GM06990 (cell line): ENCODE data around the gene MPV17L.
"Not testable (repeated sequence)": the region's sequence is repeated elsewhere in the genome, so short reads cannot be mapped to it uniquely, and the experiment has no call there.

Source experiments
- DNase-seq: peaks from one replicate; pipeline ENCODE4 v3.0.0-alpha.2; 2011; ENCODE audit not compliant: insufficient read length; ENCODE audit errors: extremely low read depth
- H3K27me3 ChIP-seq: replicated peaks from 2 replicates; pipeline ENCODE4 v1.6.0; 2011; ENCODE audit warnings: low read length; ENCODE audit not compliant: control insufficient read depth, insufficient read depth
- H3K36me3 ChIP-seq: 2 replicates; pipeline ENCODE4 v1.5.1; 2011; ENCODE audit warnings: low read length; ENCODE audit not compliant: control insufficient read depth, insufficient read depth
- H3K4me3 ChIP-seq: replicated peaks from 2 replicates; pipeline ENCODE4 v1.5.1; 2011; ENCODE audit warnings: low read depth, mild to moderate bottlenecking, control low read depth, low read length
- TF ChIP-seq, protein P1 (sequence below): IDR thresholded peaks from 2 replicates; pipeline ENCODE4 v1.5.1; 2011; ENCODE audit warnings: low read length, control low read depth, mild to moderate bottlenecking, inconsistent platforms; ENCODE audit not compliant: insufficient read depth, poor library complexity, severe bottlenecking

MPV17L gene

DNA sequence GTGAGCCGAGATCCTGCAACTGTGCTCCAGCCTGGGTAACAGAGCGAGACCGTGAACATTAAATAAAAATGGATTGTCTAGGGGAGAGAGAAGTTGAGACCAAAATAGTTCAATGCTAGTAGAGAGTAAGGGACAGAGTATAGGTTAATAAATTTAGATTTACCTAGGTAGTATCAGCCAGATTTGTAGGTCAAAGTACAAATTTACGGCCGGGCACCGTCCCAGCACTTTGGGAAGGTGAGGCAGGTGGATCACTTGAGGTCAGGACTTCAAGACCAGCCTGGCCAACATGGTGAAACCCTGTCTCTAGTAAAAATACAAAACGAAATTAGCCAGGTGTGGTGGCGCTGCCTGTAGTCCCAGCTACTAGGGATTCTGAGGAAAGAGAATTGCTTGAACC is 26.7 kb downstream of the MPV17L start:
- TF ChIP-seq, protein P1, sequence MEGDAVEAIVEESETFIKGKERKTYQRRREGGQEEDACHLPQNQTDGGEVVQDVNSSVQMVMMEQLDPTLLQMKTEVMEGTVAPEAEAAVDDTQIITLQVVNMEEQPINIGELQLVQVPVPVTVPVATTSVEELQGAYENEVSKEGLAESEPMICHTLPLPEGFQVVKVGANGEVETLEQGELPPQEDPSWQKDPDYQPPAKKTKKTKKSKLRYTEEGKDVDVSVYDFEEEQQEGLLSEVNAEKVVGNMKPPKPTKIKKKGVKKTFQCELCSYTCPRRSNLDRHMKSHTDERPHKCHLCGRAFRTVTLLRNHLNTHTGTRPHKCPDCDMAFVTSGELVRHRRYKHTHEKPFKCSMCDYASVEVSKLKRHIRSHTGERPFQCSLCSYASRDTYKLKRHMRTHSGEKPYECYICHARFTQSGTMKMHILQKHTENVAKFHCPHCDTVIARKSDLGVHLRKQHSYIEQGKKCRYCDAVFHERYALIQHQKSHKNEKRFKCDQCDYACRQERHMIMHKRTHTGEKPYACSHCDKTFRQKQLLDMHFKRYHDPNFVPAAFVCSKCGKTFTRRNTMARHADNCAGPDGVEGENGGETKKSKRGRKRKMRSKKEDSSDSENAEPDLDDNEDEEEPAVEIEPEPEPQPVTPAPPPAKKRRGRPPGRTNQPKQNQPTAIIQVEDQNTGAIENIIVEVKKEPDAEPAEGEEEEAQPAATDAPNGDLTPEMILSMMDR, result no peak
- Histone ChIP-seq H3K27me3 (no peaks in the 10 kb centered on the region), H3K4me3 (no peak overlapping the region), H3K36me3 (no peaks in the 10 kb centered on the region)
- DNase-seq, result no peak

DNA sequence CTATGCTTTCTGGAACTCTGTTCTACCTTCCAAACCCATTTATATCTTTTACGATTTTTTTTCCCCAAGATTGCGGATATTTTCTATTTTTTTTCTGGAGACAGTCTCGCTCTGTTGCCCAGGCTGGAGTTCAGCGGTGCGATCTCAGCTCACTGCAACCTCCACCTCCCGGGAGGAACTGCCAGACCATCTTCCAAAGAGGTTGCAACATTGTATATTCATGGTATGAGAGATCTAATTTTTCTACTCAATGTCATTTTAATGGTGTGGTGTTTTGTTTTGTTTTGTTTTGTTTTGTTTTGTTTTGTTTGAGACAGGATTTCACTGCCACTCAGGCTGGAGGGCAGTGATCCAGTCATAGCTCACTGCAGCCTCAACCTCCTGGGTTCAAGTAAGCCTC is 30.3 kb downstream of the MPV17L start:
- no peaks in the 10 kb centered on the region for H3K27me3 ChIP-seq

DNA sequence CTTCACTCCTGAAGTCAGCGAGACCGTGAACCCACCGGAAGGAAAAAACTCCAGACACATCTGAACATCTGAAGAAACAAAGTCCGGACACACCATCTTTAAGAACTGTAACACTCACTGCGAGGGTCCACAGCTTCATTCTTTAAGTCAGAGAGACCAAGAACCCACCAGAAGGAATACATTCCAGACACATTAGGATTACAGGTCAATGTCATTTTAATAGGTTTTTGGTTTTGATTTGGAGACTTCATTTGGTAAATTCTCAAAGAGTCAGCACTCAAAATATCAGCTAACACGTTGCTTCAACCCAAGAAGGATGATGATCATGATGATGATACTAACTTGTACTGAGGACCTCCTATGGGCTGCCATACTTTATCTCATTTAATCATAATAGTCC is 31.2 kb downstream of the MPV17L start:
- H3K27me3 ChIP-seq, result no peaks in the 10 kb centered on the region
- DNase-seq, result no peak
- no peaks in the 10 kb centered on the region for H3K36me3 ChIP-seq
- TF ChIP-seq, protein P1, result no peak
- H3K4me3 ChIP-seq, result no peak overlapping the region

More for the DNA sequence above, 30.3 kb downstream of the MPV17L start:
- Histone ChIP-seq H3K36me3 (no peaks in the 10 kb centered on the region), H3K4me3 (no peak overlapping the region)
- DNase-seq, result no peak
- TF ChIP-seq, protein P1, result no peak

DNA sequence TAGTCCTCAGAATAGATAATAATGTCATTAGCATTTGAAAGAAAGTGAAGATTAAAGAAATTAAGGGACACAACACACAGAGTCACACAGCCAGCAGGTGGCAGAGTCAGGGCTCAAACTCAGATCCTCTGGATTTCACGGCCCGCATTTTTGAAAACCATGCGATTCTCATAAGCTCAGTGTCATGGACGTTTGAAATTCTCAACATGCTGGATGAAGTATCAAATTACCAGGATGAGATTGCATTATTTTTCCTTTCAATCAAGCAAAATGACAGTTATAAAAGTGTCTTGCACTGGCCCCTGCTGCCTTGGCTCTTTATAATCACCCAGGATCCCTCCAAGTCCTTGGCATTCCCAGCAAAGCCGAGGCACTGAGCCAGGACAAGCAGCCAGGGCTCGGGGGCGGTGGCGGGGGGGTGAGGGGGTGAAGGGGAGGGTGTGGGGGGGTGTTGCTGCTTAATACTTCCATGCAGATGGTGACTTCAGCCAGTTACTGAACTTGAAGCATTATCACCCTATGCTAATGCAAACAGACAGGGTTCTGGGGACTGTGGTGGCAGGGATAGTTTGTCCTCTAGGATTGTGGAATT is 32.2 kb downstream of the MPV17L start:
- no peak for DNase-seq
- Histone ChIP-seq H3K4me3 (no peak overlapping the region), H3K36me3 (no peaks in the 10 kb centered on the region), H3K27me3 (no peaks in the 10 kb centered on the region)
- TF ChIP-seq, protein P1, result peak; percentile 58

DNA sequence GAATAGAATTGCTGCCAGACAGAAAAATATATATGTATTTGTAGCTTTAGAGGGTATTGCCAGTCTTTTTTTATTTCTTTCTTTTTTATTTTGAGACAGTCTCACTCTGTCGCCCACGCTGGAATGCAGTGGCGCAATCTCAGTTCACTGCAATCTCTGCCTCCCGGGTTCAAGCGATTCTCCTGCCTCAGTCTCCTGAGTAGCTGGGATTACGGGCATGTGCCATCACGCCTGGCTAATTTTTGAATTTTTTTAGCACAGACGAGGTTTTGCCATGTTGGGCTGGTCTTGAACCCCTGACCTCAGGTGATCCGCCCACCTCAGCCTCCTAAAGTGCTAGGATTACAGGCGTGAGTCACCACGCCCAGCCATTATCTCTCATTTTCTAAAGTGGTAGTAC is 35.3 kb downstream of the MPV17L start:
- H3K4me3 ChIP-seq, H3K36me3 ChIP-seq, DNase-seq, H3K27me3 ChIP-seq: not testable (repeated sequence)

DNA sequence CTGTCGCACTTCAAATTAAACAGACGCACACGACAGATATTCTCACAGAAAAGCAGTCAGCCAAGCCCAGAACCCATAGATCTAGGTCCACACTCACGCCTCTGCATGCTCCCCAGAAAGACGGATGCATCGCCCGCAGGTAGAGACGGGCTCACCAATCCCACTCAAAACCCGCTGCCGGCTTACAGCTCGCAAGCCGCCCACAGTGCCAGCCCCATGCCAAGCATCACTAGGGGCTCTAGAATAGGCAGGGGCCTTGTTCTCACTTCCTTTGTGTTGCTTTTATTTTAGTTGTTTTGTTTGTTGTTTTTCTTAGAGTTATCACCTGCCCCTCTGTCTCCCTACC is 38.5 kb downstream of the MPV17L start:
- H3K27me3 ChIP-seq, result no peaks in the 10 kb centered on the region; the same call in 1 of the 2 replicates
- TF ChIP-seq, protein P1, result no peak
- no peaks in the 10 kb centered on the region for H3K36me3 ChIP-seq
- H3K4me3 ChIP-seq, result peak overlapping the region; percentile 5
- no peak for DNase-seq
